Parathyroid adenoma (tissue), 2 donors: ENCODE data around the gene KLHL6.

ENCODE experiments used
- H2AFZ ChIP-seq: fragments of 300-600 bp; sonication (generic); one replicate; pipeline ENCODE4 v1.7.0; 2017; ENCODE audit warnings: antibody characterized with exemption, mild to moderate bottlenecking
- H3K27ac ChIP-seq: fragments of 300-600 bp; sonication (generic); one replicate; pipeline ENCODE4 v1.7.0; 2017
- H3K27me3 ChIP-seq: fragments of 300-600 bp; sonication (generic); one replicate; pipeline ENCODE4 v1.7.0; 2017; ENCODE audit warnings: low read length; ENCODE audit not compliant: control insufficient read depth, insufficient read depth
- H3K36me3 ChIP-seq: fragments of 300-600 bp; sonication (generic); one replicate; pipeline ENCODE4 v1.7.0; 2017; ENCODE audit warnings: low read length; ENCODE audit not compliant: control insufficient read depth, insufficient read depth
- H3K4me1 ChIP-seq: fragments of 300-600 bp; sonication (generic); one replicate; pipeline ENCODE4 v1.7.0; 2017; ENCODE audit warnings: control low read depth
- H3K4me2 ChIP-seq: fragments of 300-600 bp; sonication (generic); one replicate; pipeline ENCODE4 v1.7.0; 2017; ENCODE audit warnings: low read length
- H3K4me3 ChIP-seq: fragments of 300-600 bp; sonication (generic); one replicate; pipeline ENCODE4 v1.7.0; 2017; ENCODE audit warnings: low read depth, low read length
- H3K79me2 ChIP-seq: fragments of 300-600 bp; sonication (generic); one replicate; pipeline ENCODE4 v1.7.0; 2017; ENCODE audit warnings: control low read depth
- H3K9ac ChIP-seq: fragments of 300-600 bp; sonication (generic); one replicate; pipeline ENCODE4 v1.7.0; 2017; ENCODE audit warnings: mild to moderate bottlenecking
- H3K9me3 ChIP-seq: fragments of 300-600 bp; sonication (generic); one replicate; pipeline ENCODE4 v1.7.0; 2017; ENCODE audit warnings: low read length; ENCODE audit not compliant: control insufficient read depth
- TF ChIP-seq, protein P1 (sequence below): fragments of 300-600 bp; sonication (generic); IDR thresholded peaks from one replicate; pipeline ENCODE4 v1.7.0; 2017; ENCODE audit warnings: antibody characterized with exemption, mild to moderate bottlenecking
- donor health status: primary hyperparathyroidism.

Gene KLHL6, protein sequence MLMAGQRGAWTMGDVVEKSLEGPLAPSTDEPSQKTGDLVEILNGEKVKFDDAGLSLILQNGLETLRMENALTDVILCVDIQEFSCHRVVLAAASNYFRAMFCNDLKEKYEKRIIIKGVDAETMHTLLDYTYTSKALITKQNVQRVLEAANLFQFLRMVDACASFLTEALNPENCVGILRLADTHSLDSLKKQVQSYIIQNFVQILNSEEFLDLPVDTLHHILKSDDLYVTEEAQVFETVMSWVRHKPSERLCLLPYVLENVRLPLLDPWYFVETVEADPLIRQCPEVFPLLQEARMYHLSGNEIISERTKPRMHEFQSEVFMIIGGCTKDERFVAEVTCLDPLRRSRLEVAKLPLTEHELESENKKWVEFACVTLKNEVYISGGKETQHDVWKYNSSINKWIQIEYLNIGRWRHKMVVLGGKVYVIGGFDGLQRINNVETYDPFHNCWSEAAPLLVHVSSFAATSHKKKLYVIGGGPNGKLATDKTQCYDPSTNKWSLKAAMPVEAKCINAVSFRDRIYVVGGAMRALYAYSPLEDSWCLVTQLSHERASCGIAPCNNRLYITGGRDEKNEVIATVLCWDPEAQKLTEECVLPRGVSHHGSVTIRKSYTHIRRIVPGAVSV

DNA sequence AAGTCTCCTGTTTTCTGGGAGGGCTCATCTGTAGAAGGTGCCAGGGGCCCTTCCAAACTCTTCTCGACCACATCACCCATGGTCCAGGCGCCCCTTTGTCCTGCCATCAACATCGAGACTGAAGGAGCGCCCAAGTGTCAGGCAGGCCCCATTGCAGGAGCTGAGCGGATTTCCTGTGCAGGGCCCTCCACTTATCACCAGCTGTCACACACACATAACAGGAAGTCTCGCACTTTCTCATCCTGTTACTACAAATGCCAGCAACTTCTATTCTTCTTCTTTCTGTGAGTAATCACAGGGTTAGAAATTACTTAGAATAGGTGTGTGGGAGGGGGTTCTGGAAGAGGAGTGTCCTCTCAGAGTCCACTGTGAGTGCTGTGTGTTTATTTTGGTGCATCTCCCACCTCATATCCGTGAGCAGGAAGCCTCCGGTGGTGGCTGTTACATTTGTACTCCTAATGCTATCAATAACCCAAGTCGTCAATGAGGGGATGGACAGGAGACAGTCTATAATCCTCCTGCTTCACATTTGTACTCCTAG is at the start of gene KLHL6:
KLHL6 (minus strand) TSS at position 166 of the 541 bp plus-strand sequence; CDS start at position 113, 53 bp downstream.
- H3K4me3 ChIP-seq = peak within 1 kb of the TSS; percentile 33
- H3K27ac ChIP-seq = peak within 1 kb of the TSS; percentile 49
- TF ChIP-seq, protein P1, sequence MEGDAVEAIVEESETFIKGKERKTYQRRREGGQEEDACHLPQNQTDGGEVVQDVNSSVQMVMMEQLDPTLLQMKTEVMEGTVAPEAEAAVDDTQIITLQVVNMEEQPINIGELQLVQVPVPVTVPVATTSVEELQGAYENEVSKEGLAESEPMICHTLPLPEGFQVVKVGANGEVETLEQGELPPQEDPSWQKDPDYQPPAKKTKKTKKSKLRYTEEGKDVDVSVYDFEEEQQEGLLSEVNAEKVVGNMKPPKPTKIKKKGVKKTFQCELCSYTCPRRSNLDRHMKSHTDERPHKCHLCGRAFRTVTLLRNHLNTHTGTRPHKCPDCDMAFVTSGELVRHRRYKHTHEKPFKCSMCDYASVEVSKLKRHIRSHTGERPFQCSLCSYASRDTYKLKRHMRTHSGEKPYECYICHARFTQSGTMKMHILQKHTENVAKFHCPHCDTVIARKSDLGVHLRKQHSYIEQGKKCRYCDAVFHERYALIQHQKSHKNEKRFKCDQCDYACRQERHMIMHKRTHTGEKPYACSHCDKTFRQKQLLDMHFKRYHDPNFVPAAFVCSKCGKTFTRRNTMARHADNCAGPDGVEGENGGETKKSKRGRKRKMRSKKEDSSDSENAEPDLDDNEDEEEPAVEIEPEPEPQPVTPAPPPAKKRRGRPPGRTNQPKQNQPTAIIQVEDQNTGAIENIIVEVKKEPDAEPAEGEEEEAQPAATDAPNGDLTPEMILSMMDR = no peak
- no peak within 1 kb of the TSS for H2AFZ ChIP-seq
- H3K4me2 ChIP-seq = peak within 1 kb of the TSS; percentile 29
- H3K36me3 ChIP-seq = no peaks in the 10 kb centered on the region
- H3K9ac ChIP-seq = no peak within 1 kb of the TSS
- no peaks in the 10 kb centered on the region for H3K27me3 ChIP-seq
- H3K79me2 ChIP-seq = no peaks in the 10 kb centered on the region
- H3K4me1 ChIP-seq = peaks cover 17% of the 10 kb centered on the region
- no peaks in the 10 kb centered on the region for H3K9me3 ChIP-seq

DNA sequence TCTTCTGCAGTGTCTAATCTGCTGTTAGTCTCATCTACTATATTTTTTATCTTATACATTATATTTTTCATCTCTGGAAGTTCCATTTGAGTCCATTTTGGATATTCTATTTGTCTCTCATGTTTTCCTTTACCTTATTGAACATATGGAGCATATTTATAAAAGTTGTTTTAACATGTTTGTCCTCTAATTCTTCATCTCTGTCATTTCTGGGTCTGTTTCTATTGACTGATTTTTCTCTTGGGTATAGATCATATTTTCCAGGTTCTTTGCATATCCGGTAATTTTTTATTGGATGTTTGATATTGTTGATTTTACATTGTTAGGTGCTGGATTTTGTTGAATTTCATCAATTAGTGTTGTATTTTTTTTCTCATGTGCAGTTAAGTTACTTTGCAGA is 42.5 kb upstream of the KLHL6 start:
- Histone ChIP-seq H3K27me3 (no peaks in the 10 kb centered on the region), H3K27ac (no peak overlapping the region), H3K4me3 (no peak overlapping the region), H3K79me2 (no peaks in the 10 kb centered on the region), H3K9me3 (no peaks in the 10 kb centered on the region), H2AFZ (no peak overlapping the region), H3K9ac (no peak overlapping the region), H3K4me2 (no peak overlapping the region), H3K4me1 (no peaks in the 10 kb centered on the region), H3K36me3 (no peaks in the 10 kb centered on the region)
- TF ChIP-seq, protein P1 = no peak

DNA sequence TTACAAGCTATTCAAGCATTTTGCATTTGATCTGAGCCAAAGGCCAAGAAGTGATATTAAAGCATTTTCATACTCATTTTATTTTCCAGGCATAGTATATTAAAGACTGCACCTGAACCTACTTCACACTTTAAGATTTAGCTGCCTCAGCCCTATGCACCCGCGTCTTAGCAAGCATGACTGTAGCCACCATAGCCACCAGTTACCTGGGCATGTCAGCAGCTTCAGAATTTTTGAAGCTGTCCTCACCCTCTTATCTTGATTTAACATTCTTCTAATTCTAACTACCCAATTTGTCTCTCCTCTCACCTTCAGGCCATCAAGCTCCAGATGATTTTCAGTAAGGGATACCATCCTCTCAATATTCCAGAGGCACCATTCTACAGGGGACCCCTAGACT is 39.1 kb upstream of the KLHL6 start:
- TF ChIP-seq, protein P1 = no peak
- no peaks in the 10 kb centered on the region for H3K36me3 ChIP-seq
- no peaks in the 10 kb centered on the region for H3K79me2 ChIP-seq
- H3K9me3 ChIP-seq = no peaks in the 10 kb centered on the region
- H3K4me3 ChIP-seq = no peak overlapping the region
- no peaks in the 10 kb centered on the region for H3K4me1 ChIP-seq
- H2AFZ ChIP-seq = peak overlapping the region; percentile 0
- no peak overlapping the region for H3K9ac ChIP-seq
- H3K27me3 ChIP-seq = no peaks in the 10 kb centered on the region
- no peak overlapping the region for H3K27ac ChIP-seq
- peak overlapping the region; percentile 44 for H3K4me2 ChIP-seq

DNA sequence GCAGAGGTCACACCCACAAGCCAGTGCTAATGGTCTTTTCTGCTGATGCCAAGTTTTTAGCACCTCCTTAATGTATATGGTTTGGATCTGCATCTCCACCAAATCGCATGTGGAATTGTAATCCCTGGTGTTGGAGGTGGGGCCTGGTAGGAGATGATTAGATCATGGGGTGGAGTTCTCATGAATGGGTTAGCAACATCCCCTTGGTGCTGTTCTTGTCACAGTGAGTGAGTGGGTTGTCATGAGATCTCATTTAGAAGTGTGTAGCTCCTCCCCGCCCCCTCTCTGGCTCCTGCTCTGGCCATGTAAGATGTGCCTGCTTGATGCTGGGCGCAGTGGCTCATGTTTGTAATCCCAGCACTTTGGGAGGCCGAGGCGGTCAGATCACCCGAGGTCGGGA is 37.3 kb upstream of the KLHL6 start:
- no peak overlapping the region for H2AFZ ChIP-seq
- no peaks in the 10 kb centered on the region for H3K79me2 ChIP-seq
- H3K36me3 ChIP-seq = no peaks in the 10 kb centered on the region
- no peak overlapping the region for H3K4me3 ChIP-seq
- no peak overlapping the region for H3K27ac ChIP-seq
- TF ChIP-seq, protein P1 = no peak
- no peaks in the 10 kb centered on the region for H3K4me1 ChIP-seq
- H3K4me2 ChIP-seq = no peak overlapping the region
- no peaks in the 10 kb centered on the region for H3K27me3 ChIP-seq
- no peak overlapping the region for H3K9ac ChIP-seq
- no peaks in the 10 kb centered on the region for H3K9me3 ChIP-seq
